SK-N-SH (cell line): ENCODE measurements around the gene CSTB.

Source experiments
- CTCF ChIP-seq: fragments of 200-600 bp; sonication (generic); IDR thresholded peaks from 2 replicates; pipeline ENCODE4 v1.6.1; 2017; ENCODE audit warnings: antibody characterized with exemption, mild to moderate bottlenecking, moderate library complexity
- JUND ChIP-seq: IDR thresholded peaks from 2 replicates; pipeline ENCODE4 v1.4.0; 2012
- POLR2AphosphoS5 ChIP-seq: IDR thresholded peaks from 2 replicates; pipeline ENCODE4 v1.6.1; 2012; ENCODE audit warnings: low read depth, low read length

DNA sequence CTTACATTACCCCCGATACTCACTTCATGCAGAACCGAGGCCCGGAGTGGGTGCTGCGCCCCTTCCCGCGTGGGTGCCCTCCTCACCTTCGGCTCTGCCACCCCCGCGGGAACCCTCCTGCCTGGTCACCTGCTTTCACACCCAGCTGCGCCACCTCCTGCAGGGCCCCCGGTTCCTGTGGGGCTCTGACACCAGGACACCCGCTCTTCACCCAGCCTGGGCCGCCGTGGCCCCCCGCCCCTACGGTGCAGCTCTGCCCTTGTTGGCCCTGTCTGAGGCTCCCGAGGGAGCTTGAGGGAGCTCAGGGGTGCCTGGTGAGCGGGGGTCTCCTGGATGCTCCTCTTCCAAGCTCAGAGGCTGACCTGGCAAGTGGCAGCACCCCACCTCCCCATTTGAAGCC, 32.3 kb upstream of the CSTB start:
- TF ChIP-seq JUND (no peak), CTCF (no peak), POLR2AphosphoS5 (no peak)
